HG03280 (cell line): ENCODE results near the gene SPSB1.

ENCODE experiments used
- ATAC-seq: cut with Tn5 transposase; IDR thresholded peaks from one replicate; pipeline ENCODE4 v1.9.1; 2021; ENCODE audit warnings: mild to moderate bottlenecking, moderate library complexity; ENCODE audit not compliant: unreplicated experiment

Gene SPSB1

DNA sequence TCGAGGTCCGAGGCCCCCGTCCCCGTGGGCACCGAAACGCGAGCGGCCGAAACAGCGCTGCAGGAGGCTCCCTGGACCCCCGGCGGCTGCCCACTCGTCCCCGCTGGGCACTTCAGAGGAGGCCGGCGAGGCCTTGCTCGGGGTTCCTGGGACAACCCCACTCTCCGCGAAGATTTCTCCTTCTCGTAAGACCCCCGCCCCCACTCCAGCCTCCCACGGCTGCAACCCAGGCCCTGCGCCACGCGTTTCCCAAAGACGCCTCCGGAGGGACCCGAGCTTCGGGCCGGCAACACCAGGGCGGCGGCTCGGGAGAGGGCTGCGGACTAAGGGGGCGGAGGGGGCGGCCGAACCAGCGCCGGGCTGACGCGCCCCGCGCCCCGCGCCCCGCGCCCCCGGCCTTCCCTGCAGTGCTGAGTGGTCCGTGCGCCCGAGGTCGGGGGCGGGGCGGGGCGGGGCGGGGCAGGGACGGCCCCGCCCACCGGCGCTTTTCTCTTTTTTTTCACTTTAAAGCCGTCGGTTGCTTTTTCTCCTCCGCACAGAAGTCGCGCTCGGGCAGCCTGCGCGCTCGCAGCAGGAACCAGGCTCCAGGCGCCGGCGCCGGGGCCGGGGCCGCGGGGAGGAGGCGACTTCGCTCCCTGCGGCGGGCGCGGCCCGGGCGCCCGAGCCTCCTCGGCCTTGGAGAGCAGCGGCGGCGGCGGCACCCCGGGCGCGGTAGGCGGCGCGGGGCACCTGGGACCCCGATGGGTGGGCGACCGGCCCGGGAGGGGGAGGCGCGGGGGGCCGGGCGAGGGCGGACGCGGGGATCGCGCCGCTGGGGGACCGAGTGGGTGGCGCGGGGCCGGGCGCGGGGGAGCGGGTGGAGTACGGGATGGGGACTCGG, at the start of gene SPSB1:
Gene SPSB1 (plus strand): TSS at position 534 of the 880 bp plus-strand sequence. CDS start 62,998 bp downstream, outside the sequence.
- ATAC-seq: no peak

DNA sequence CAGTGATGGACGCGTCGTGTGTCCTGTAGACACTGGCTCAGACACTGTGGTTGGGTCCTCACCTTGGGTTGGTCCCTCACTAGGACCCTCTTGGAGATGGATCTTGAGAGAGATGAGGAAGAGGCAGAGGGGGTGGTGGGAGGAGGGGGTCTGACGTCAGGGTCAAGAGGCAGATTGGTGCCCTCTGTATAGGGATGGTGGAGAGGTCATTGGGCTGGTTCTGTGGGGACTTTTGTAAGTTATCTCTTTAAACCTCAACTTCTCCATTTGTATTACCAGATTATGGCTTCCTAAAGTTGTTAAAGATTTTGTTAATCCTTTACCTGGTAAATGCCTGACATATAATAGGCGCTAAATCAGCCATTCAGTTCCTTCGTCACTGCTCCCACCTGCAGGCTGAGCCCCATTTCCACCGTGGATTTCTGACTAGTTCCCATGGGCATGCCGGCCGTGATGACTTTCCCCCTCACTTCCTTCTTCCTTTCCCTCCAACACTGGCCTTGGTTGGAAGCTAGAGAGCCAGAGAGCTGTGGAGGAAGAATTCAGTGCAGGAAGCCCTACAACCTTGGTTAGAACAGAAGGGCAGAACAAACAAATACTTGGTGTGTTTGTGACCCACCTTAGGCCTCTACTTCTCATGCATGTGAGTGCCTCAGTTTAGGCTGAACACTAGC, 49.5 kb upstream of the SPSB1 start:
- no peak for ATAC-seq

DNA sequence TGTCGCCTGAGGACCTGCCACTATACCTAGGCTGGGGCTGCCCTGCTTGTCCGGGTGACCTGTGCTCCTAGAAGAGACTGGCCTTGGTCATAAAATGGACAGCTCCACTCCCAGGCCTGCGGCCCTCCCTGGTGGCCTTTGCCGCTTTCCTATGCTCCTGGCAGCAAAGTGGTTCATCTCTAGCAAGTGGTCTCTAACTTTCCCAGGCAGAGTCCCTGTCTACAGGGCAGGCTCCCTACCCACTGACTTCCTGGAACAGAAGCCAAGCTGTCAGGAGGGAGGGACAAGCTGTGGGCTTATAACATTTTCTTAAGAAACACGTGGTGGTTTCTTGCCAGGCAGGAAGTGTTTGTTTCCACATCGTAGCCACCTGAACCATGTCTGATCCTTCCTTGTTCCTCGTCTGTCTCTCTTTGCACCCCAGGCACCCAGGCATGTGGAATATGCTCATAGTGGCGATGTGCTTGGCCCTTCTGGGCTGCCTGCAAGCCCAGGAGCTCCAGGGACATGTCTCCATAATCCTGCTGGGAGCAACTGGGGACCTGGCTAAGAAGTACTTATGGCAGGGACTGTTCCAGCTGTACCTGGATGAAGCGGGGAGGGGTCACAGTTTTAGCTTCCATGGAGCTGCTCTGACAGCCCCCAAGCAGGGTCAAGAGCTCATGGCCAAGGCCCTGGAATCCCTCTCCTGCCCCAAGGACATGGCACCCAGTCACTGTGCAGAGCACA, 48.0 kb upstream of the SPSB1 start:
- ATAC-seq: no peak

DNA sequence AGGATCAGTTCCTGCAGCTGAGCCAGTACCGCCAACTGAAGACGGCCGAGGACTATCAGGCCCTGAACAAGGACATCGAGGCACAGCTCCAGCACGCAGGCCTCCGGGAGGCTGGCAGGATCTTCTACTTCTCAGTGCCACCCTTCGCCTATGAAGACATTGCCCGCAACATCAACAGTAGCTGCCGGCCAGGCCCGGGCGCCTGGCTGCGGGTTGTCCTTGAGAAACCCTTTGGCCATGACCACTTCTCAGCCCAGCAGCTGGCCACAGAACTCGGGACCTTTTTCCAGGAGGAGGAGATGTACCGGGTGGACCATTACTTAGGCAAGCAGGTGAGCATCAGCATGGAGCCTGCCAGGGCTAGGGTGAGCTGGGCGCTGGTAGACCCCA, 47.5 kb upstream of the SPSB1 start:
- ATAC-seq: no peak

DNA sequence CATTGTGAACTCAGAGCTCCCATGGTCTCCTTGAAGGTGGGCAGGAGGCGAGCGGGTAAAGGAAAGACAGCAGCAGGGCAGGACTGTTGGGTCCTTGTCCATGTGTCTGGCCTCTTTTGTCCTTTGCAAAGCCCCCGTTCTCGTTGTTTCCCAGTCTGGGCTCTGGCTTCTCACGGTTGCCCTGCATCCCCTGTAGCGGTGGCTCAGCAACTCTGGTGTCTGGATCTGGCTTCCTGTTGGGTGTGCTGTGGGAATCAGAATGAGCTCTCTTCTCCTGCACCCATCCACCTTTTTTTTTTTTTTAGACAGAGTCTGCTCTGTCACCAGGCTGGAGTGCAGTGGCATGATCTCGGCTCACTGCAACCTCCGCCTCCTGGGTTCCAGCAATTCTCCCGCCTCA, 47.0 kb upstream of the SPSB1 start:
- ATAC-seq: no peak

DNA sequence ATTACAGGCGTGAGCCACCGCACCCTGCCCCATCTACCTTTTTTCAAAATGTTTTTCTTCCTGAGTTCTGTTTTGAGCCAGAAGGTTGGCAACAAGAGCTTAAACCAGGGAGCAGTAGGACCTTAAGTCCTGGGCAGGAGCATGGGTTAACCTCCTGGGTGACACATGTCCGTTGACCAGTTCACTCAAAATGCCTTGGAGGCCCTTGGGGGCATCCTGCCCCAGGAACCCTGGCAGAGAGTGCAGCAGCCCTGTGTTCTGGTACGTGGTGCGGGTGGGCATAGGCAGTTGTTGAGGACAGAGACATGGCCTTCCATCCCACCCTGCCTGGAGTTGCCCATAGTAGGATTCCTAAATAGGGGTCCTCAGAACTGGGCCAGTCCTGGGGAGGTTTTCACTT, 46.5 kb upstream of the SPSB1 start:
- no peak for ATAC-seq

DNA sequence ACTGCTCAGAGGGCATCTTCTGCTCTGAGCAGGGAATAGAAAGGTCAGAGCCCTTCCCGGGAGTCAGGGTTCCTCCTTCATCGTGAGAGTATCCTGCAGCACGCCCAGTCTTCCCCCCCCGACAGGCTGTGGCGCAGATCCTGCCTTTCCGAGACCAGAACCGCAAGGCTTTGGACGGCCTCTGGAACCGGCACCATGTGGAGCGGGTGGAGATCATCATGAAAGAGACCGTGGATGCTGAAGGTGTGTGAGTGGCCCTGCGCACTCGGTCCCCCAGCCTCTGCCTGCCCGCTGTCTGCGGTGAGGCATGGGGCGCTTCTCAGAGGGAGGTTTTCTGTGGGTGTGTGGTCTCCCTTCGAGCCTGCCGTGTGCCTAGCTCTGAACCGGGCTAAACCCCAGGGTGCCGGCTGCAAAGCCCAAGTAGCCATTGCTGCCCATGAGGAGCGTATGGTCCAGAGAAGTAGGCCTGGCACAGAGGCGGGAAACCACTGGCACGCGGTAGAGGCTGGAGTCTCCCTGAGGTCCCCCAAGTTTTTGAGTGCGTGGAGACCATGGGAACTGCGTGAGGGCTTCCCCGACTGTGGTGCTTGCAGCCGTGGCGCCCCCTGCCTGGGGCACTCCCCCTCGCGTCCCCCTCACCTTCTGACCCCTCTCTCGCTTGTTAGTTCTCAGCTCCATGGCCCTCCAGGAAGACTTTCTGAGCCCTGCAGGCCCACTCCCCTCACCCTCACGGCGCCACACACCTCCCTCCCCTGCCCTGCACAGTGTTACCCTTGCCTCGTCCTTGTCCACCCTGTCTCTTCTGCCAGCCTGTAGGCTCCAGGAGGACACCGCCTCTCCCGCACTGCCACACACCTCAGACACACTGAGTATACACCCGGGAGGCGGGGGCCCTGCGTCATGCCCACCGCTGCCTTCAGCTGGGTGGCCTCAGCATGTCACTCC, 45.6 kb upstream of the SPSB1 start:
- ATAC-seq: no peak

DNA sequence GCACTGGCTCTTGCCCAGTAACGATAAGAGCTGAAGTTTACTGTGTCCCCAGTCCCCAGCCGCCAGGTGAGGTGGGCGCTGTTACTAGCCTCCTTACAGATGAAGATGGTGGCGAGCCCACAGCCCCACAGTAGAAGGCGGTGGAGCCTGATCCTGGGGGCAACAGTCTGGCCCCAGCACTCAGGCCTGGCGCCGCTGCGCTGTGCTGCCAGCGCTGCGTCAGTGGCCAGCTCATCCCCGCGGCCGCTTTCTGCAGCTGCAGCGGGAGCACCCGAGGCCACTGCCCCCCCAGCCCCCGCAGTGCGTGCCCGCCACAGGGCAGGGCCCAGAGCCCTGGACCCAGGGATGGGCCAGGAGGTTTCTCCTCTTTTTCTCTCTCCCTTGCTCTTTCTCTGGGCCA, 44.8 kb upstream of the SPSB1 start:
- no peak for ATAC-seq

DNA sequence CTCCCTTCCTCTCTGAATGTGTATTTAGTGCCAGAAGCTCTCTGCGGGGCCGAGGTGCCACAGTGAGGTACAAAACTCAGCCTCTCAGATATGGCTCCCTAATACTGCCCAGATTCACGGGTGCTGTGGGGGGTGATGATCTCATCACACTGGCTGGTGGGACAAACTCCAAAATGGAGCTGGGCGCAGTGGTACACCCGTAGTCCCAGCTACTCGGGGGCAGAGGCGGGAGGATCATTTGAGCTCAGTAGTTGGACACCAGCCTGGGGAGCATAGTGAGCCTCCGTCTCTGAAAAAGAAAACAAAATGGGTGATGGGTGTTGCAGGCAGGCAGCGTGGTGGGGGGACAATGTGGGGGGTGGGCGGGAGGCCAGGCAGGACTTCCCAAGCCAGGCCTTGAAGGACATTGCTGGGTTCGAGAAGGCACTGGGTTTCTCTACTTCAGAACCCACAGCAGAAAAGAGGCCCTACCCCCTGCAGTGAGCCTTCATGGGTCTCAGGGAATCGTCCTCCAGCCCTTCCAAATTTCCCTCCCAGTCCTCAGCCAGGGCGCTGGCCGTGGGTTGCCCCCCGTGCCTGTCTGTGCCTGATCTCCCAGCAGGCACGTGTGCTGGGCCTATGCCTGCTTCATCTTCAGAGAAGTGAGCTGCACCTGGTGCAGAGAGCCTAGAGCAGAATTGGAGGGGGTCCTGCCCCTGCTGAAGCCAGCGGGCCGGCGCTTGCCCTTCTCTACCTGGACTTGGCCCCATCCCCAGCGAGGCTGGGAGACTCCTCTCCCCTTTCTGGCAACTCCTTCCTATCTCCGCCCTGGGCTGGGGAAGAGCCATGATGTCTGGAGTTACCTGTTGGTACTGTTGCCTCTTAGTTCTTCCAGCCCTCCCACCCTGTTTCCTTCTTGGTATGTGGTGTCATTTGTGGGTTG, 44.1 kb upstream of the SPSB1 start:
- ATAC-seq: no peak

DNA sequence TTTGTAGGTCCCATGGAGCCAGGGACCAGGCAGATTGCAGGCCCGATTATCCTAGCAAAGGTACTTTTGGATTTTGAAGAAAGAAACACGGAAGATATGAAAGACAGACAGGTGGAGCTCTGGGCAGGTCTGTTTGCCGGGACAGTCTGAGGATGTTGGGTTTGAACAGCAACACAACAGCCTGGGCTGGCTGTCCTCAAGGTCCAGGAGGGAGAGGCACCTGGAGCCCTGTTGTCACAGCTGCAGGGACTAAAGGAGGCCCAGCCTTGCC, 43.5 kb upstream of the SPSB1 start:
- ATAC-seq: no peak

DNA sequence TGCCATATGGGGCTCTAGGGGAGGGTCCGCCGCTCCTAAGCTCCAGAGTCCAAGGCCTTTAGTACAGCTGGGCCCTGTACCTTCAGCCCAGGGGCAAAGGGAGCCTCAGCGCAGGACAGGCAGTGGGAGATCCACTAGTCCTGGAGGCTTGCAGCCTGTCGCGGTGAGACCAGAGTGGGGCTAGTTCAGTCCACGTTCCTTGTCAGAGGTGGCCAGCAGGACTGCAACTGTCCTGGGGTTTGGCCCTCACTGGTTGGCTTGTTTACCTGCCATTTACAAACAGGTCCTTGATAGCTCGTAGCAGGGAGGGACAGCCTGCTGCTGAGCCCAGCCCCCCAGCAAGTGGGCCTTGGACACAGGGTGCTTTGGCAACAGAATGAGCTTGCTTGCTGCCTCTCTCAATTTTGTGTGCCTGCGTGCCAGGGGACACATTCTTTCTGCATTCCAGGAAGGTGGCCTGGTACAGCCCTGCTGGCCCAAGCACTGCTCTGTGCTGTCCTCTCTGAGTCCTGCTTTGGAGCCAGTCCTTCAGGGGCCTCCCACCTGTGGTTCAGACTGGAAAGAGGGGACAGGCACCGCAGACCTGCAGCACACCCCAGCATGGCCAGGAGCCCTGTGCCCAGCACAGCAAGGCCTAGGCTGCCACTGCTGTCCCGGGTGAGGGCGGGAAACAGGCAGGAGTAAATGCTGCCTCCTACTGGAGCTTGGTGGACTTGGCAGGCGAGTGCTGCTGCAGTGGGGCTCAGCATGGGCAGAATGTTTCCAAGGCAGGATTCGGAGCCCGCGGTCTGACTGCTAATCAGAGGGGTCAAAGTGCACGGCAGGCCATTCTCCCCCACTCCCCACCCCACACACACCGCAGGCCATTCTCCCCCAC, 42.9 kb upstream of the SPSB1 start:
- no peak for ATAC-seq

DNA sequence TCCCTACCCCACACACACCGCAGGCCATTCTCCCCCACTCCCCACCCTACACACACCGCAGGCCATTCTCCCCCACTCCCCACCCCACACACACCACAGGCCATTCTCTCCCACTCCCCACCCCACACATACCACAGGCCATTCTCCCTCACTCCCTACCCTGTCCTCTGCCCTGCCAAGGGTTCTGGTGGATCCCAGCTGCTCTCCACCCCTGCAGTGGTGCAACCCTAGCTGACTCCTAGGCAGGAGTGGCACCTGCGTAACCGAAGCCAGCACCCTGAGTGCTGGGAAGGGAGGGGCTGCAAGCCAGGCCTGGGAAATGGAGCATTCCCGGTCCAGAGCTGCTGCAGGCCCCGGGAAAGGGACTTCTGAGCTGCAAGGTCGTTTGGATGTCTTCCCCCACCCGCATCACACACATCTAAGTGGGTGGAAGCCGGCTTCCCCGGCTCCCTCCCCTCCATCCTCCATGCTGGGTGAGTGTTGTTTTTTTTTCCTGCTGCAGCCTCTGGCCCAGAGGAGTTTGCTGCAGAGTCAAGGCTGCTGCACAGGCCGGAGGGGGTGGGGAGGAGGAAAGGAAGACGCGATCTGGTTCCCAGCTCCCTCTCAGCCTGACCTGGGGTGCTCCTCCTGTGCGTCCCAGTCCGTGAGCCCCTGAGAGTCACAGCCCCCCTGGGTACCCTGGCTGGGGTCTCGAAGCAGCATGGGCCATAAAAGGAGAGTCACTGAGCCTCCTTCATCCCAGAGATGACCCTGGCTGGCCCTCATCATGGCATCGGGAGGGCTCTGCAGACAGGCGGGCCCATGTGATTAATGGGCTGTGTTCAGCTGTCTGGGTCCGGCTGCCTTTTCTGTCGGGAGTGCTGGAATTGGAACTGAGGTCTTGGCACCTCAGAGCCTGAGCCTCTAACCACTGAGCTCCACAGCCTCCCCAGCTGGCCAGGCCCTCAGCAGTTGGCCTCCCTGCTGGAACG, 42.0 kb upstream of the SPSB1 start:
- no peak for ATAC-seq

DNA sequence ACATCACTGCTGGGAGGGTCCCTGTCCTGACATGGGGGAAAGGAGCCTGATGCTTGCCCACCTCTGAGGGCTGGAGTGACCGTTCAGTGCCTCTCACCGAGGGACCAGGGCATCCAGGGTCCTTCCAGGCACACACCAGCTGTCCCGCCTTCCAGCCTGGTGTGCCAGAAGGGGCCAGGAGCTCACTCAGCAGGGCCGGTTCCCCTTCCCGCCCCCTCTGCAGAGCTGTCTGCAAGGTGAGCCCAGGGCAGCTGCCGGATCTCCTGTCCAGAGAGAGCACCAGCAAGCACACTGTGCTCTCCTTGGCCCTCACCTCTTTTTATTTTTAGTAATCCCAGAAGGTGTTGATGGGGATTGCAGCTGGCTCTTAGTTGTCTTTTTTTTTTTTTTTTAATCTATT, 41.2 kb upstream of the SPSB1 start:
- ATAC-seq: no peak

DNA sequence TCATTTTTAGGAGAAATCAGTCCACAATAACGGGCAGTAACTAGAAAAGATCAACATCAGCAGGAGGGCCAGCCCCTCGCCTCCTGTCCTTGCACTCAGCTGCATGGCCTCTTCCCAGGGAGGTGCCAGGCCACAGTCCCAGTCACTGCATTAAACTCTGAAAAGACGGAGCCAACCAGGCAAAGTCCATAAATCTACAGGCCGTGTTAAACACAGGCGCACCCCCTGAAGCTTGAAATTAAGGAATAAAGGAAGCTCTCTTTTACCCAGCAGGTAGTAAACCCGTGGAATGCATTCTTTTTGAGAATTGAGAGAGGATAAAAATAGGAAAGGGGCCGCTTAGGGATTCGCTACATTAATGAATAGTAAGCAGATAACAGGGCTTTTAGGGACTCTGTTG, 39.7 kb upstream of the SPSB1 start:
- no peak for ATAC-seq

DNA sequence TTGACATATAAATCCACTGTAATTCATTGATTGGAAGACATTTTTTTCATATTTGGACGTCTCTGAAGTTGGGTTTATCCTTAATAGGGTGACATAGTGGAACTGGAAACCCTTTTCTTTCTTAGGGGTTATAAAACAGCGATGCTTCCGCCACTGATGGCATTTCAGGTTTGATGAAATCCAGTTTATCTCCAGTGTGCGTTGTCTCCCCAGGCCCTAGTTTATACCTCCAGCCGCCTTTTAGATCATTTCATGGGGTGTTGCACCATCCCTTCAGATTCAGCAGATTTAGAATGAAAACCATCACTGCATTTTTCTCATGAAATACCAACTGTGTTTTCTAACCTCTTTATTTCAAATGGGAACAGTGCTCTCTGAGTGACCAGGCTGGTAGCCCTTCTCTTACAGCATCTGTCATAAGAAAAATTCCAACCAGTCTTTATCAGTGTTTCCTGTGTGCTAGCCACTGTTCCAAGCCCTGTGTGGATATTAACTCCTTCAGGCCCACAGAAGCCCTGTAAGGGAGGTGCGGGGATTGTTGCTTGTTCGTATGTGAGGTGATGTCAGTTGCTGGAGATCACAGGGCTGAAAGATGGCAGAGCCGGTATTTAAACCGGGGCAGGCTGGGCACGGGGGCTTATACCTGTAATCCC, 39.1 kb upstream of the SPSB1 start:
- no peak for ATAC-seq

DNA sequence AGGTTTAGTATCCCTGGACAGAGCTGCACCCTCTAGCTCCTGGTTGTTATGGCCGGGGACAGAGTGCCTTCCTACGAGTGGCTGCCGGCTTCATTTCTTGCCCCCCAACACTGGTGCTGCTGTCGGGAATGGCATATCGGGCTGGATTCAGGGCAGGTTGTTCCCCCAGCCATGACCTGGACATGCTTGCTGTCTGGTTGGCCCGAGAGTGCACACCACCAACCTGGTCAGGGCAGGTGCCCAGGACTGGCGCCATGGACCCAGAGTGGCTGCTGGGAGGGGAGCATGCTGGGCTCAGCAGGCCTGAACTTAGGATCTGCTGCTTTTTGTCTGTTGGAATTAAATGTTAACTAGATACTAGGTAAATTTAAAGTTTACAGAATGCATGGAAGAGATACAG, 36.4 kb upstream of the SPSB1 start:
- ATAC-seq: no peak

DNA sequence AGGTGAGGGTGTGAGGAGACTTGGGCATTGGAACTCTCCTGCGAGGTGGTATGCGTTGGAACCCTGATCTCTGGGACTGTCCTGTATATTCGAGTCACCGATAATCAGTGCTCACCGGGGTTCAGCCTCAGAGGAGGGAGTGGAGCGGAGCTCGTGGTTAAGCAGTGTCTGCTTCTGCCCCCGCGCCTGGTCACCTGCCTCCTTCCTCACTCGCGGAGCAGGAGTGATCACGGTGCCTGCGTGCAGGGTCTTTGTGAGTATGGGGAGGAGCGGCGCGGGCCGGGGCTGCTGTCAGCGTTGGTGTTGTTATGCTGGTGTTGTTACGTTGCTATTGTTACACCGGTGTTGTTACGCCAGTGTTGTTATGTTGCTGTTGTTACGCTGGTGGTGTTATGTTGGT, 34.8 kb upstream of the SPSB1 start:
- no peak for ATAC-seq
